Common myeloid progenitor, CD34-positive (primary cell): ENCODE results near the gene ZNF165. TPM values are rescaled to one million over a fixed set of nuclear protein-coding genes. Genes with fewer than 3 reads are reported as not detected.
"Not testable (repeated sequence)": the region's sequence is repeated elsewhere in the genome, so short reads cannot be mapped to it uniquely, and the experiment has no call there.

Experiments
- CTCF ChIA-PET: fragments of 350-600 bp; sonication (Branson Sonifier 250); formaldehyde crosslinking; loops from one replicate; lab custom pipeline; 2021; ENCODE audit warnings: antibody characterized with exemption; lab: Charles Lee
- POLR2A ChIA-PET: fragments of 350-600 bp; sonication (Branson Sonifier 250); formaldehyde crosslinking; loops from one replicate; lab custom pipeline; 2021; ENCODE audit warnings: antibody characterized with exemption; lab: Charles Lee
- DNase-seq, 3 donors: peaks; one replicate each; pipeline versions ENCODE4 v3.0.0 to v3.0.0-alpha.2; 2013
- H3K27ac ChIP-seq, 2 experiments: 1 replicate in 1 of 2; 2 replicates in 1 of 2; pipeline ENCODE4 v1.7.0; 2013; ENCODE audit warnings: inconsistent platforms in 2 of 2, low read length in 2 of 2, mild to moderate bottlenecking in 2 of 2, low read depth in 1 of 2, moderate library complexity in 1 of 2; ENCODE audit not compliant: severe bottlenecking in 2 of 2, insufficient read depth in 1 of 2, poor library complexity in 1 of 2
- H3K27me3 ChIP-seq, 5 experiments: replicated peaks in 2 of 5; 1 replicate in 3 of 5; 2 replicates in 2 of 5; pipeline versions ENCODE4 v1.6.1 to v1.7.0; 2013; ENCODE audit warnings: low read length in 4 of 5, mild to moderate bottlenecking in 2 of 5, moderate library complexity in 2 of 5, inconsistent platforms in 1 of 5; ENCODE audit not compliant: insufficient read depth in 5 of 5, control insufficient read depth in 4 of 5
- H3K36me3 ChIP-seq, 4 experiments: 1 replicate in 2 of 4; 2 replicates in 2 of 4; pipeline versions ENCODE4 v1.6.1 to v1.7.0; 2013; ENCODE audit warnings: low read length in 3 of 4, control low read depth in 1 of 4, mild to moderate bottlenecking in 1 of 4; ENCODE audit not compliant: control insufficient read depth in 4 of 4, insufficient read depth in 4 of 4
- H3K4me1 ChIP-seq, 4 experiments: 1 replicate in 3 of 4; 2 replicates in 1 of 4; pipeline versions ENCODE4 v1.6.1 to v1.7.1; 2013; ENCODE audit warnings: low read length in 3 of 4, mild to moderate bottlenecking in 3 of 4, control low read depth in 1 of 4, inconsistent platforms in 1 of 4, moderate library complexity in 1 of 4; ENCODE audit not compliant: control insufficient read depth in 4 of 4, insufficient read depth in 4 of 4; ENCODE audit errors: control extremely low read depth in 1 of 4
- H3K4me3 ChIP-seq, 7 experiments: 1 replicate in 4 of 7; 2 replicates in 3 of 7; pipeline versions ENCODE4 v1.5.1 to v1.7.0; 2013; ENCODE audit warnings: mild to moderate bottlenecking in 7 of 7, low read length in 6 of 7, moderate library complexity in 6 of 7, inconsistent platforms in 2 of 7, low read depth in 2 of 7, control low read depth in 1 of 7; ENCODE audit not compliant: insufficient read depth in 4 of 7, control insufficient read depth in 1 of 7; ENCODE audit errors: extremely low read depth in 1 of 7
- H3K9me3 ChIP-seq, 5 experiments: 1 replicate in 4 of 5; 2 replicates in 1 of 5; pipeline versions ENCODE4 v1.6.1 to v1.7.1; 2013; ENCODE audit warnings: low read length in 4 of 5, mild to moderate bottlenecking in 2 of 5, inconsistent platforms in 1 of 5, low read depth in 1 of 5, moderate library complexity in 1 of 5; ENCODE audit not compliant: control insufficient read depth in 4 of 5, insufficient read depth in 2 of 5; ENCODE audit errors: control extremely low read depth in 1 of 5
- WGBS: methylation state at CpG from one replicate; pipeline ENCODE4 v1.1.5; 2013; ENCODE audit not compliant: insufficient coverage; 5-methylcytosine and 5-hydroxymethylcytosine counted together
- polyA plus RNA-seq: library from polyadenylated mRNA; unstranded; fragments of 120-200 nt; gene quantifications from one replicate; pipeline ENCODE4 v1.2.1, GENCODE V29; 2013

Gene ZNF165
- polyA plus RNA-seq, result 13.5 TPM

- H3K9me3 ChIP-seq, H3K36me3 ChIP-seq, DNase-seq, H3K27me3 ChIP-seq: not testable (repeated sequence)
- peak within 1 kb of the TSS; percentile 99 for H3K27ac ChIP-seq
- peaks cover 3 to 19% (median 7%) of the 10 kb centered on the region in 4 experiments for H3K4me1 ChIP-seq
- CTCF ChIA-PET, result interaction anchor here (1.8 kb wide), 1 partner anchor 24 kb away, joined by 9 read pairs; no protein-coding TSS in a partner anchor
- POLR2A ChIA-PET, result interaction anchor here (0.6 to 1.0 kb wide), 6 partner anchors 46 to 1535 kb away, joined by 3 to 7 read pairs (median 4); partner anchors contain the start of gene ZKSCAN8
- 0% methylated on average over 2 of the region's 15 CpGs for WGBS
- H3K4me3 ChIP-seq, result peak within 1 kb of the TSS; percentile 78 to 97 (median 87)
Observed at GRCh38 chr6:28080381-28080630, at the start of gene ZNF165. ZNF165 (plus strand) TSS chr6:28080568; CDS start chr6:28085481, 4,913 bp downstream.

- CTCF ChIA-PET, result interaction anchor here (0.9 to 1.1 kb wide), 2 partner anchors 15 to 21 kb away, joined by 3 read pairs; no protein-coding TSS in a partner anchor
- H3K27me3 ChIP-seq, result peaks cover 0 to 5% (median 0%) of the 10 kb centered on the region in 5 experiments
- 80% methylated on average over 1 of the region's 4 CpGs for WGBS
Observed at GRCh38 chr6:28053584-28053983, 26.8 kb upstream of the ZNF165 start.

GRCh38 chr6:28060405-28060804 is 20.0 kb upstream of the ZNF165 start:
- H3K27me3 ChIP-seq, result peaks cover 0 to 6% (median 0%) of the 10 kb centered on the region in 5 experiments
- no peaks in the 10 kb centered on the region for H3K36me3 ChIP-seq
- WGBS, result 8% methylated on average over 2 of the region's 2 CpGs
- ChIA-PET POLR2A (interaction anchor here (0.6 kb wide), 1 partner anchor 77 kb away, joined by 3 read pairs; no protein-coding TSS in a partner anchor), CTCF (no interaction called here)
- no peak overlapping the region for H3K4me3 ChIP-seq
- no peak overlapping the region for H3K27ac ChIP-seq
- no peaks in the 10 kb centered on the region for H3K9me3 ChIP-seq
- peaks cover 0 to 3% (median 0%) of the 10 kb centered on the region in 4 experiments for H3K4me1 ChIP-seq
- peak; percentile 25 to 80 (median 67) for DNase-seq

More at GRCh38 chr6:28053584-28053983, 26.8 kb upstream of the ZNF165 start:
- no peak overlapping the region for H3K4me3 ChIP-seq
- DNase-seq, result no peak
- no peaks in the 10 kb centered on the region for H3K36me3 ChIP-seq
- H3K4me1 ChIP-seq, result no peaks in the 10 kb centered on the region
- POLR2A ChIA-PET, result no interaction called here
- no peaks in the 10 kb centered on the region for H3K9me3 ChIP-seq
- no peak overlapping the region for H3K27ac ChIP-seq

- H3K27ac ChIP-seq, result no peak overlapping the region
- peaks cover 0 to 11% (median 2%) of the 10 kb centered on the region in 5 experiments for H3K27me3 ChIP-seq
- H3K9me3 ChIP-seq, result no peaks in the 10 kb centered on the region
- POLR2A ChIA-PET, result no interaction called here
- WGBS, result 100% methylated on average over 2 of the region's 3 CpGs
- CTCF ChIA-PET, result no interaction called here
- no peaks in the 10 kb centered on the region for H3K36me3 ChIP-seq
- H3K4me1 ChIP-seq, result peaks cover 0 to 3% (median 0%) of the 10 kb centered on the region in 4 experiments
- no peak overlapping the region for H3K4me3 ChIP-seq
- no peak for DNase-seq
Observed at GRCh38 chr6:28064272-28064671, 16.1 kb upstream of the ZNF165 start.

GRCh38 chr6:28068067-28068466 is 12.3 kb upstream of the ZNF165 start:
- ChIA-PET CTCF (interaction anchor here (0.8 kb wide), 1 partner anchor 10 kb away, joined by 3 read pairs; no protein-coding TSS in a partner anchor), POLR2A (interaction anchor here (0.7 kb wide), 1 partner anchor 356 kb away, joined by 3 read pairs; no protein-coding TSS in a partner anchor)
- no peaks in the 10 kb centered on the region for H3K9me3 ChIP-seq

GRCh38 chr6:28070968-28071367 is 9.4 kb upstream of the ZNF165 start:
- H3K27ac ChIP-seq, CTCF ChIA-PET, H3K4me1 ChIP-seq, H3K36me3 ChIP-seq, DNase-seq, H3K27me3 ChIP-seq, H3K9me3 ChIP-seq, H3K4me3 ChIP-seq: not testable (repeated sequence)
- no CpG with 5 or more reads among the region's 4 CpGs for WGBS
- POLR2A ChIA-PET, result interaction anchor here (0.6 kb wide), 1 partner anchor 937 kb away, joined by 3 read pairs; no protein-coding TSS in a partner anchor

More at GRCh38 chr6:28068067-28068466, 12.3 kb upstream of the ZNF165 start:
- no peak for DNase-seq
- Histone ChIP-seq H3K27me3 (peaks cover 0 to 10% (median 2%) of the 10 kb centered on the region in 5 experiments), H3K4me3 (no peak overlapping the region), H3K36me3 (no peaks in the 10 kb centered on the region), H3K27ac (no peak overlapping the region), H3K4me1 (no peaks in the 10 kb centered on the region)

- Histone ChIP-seq H3K9me3 (no peaks in the 10 kb centered on the region), H3K4me1 (peaks cover 3 to 19% (median 7%) of the 10 kb centered on the region in 4 experiments), H3K36me3 (no peaks in the 10 kb centered on the region), H3K27me3 (no peaks in the 10 kb centered on the region), H3K27ac (no peak overlapping the region), H3K4me3 (no peak overlapping the region)
- no peak for DNase-seq
- ChIA-PET CTCF (interaction anchor here (1.1 to 1.4 kb wide), 2 partner anchors 10 to 13 kb away, joined by 3 to 4 read pairs; no protein-coding TSS in a partner anchor), POLR2A (no interaction called here)
Observed at GRCh38 chr6:28078050-28078449, 2.3 kb upstream of the ZNF165 start.
